Activated naive CD4-positive, alpha-beta T cell treated with Interleukin-2 at 50 U/mL for 16 hours (primary cell): ENCODE data around the gene CBLN3.
"Not testable (repeated sequence)": the region's sequence is repeated elsewhere in the genome, so short reads cannot be mapped to it uniquely, and the experiment has no call there.

Experiments
- DNase-seq: peaks from one replicate; pipeline ENCODE4 v3.0.0-alpha.2; 2020

Gene CBLN3

DNA sequence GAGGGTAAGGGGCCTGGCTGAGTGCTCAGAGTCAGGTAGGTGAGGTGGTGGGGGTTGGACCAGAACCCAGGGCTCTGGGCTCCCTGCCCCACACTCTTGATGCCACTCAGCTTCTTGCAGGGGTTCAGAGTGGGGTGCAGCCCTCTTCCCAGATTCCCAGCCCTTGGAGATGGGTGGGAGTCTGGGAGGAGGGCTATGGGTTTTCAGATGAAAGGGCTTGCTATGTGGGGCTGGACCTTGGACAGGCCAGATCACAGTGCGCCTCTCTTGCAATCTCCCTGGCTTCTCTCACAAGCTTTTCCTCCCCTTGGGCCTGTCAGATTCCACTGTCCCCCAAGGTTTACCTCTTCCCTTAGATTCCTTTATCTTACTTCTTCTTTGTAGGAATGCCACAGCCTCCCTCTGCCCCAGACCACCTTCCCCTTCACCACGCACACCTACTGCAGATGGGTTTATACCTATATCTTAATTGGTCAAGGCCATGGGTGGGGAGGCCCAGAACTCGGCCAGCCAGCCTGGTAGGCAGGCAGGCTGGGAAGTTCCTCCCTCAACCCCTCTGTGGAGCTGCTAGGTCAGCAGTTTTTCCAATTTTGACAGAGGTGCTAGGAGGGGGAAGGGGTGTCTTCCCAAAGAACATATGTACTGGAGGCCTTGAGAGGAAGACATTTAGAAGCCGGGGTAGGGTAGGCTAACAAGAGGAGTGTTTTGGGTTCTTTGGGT lies 29.3 kb downstream of the CBLN3 start:
- no peak for DNase-seq

DNA sequence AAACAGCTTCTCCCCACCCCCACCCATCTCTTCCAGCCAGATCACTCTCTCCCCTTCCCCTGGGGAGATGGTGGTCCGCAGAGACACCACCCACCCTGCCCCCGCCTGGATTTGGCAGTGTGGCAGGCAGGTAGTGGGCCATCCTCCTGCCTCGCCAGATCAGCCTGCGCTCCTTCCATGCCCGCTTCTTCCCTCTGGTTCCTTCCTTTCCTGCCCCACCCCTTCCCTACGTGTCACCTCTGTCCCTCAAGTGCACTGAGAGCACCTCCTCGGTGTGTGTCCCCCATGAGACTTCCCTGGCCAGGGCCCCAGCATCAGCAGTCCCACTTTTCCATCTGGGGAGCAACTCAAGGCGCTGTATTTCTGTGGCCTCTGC lies 30.0 kb downstream of the CBLN3 start:
- no peak for DNase-seq

DNA sequence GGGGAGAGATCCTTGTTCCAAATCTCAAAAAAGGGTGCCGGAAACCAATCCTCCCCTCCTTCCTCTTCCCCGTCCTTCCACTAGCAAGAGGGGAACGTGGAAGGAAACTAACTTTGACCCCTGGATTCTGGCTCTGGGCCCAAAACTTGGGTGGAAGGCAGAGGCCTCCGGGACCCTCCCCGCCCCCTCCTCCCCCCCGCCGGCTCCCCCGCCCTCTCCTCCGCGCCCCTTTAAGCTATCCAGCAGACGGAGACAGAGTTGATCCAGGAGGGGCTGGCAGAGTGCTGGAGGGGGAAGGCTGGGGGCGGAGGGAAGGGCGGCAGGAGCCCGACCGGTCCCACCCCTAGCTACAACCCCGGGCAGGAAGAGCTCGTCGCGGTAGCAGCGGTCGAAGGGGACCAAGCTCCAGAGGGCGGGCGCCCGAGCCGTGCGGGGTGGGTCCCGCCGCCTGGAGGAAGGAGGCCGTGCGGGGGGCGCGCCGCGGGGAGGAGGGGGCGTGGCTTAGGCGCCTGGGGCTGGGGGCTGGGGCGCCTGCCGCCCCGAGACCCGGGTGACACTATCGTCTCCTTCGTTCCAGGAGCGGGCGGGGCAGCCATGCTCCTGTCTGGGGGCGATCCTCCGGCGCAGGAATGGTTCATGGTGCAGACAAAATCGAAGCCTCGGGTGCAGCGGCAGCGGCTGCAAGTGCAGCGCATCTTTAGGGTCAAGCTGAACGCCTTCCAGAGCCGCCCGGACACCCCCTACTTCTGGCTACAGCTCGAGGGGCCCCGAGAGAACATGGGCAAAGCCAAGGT lies 30.6 kb downstream of the CBLN3 start, which contains the start of gene NYNRIN:
TSS of gene NYNRIN (plus strand) at position 351 of the 794 bp plus-strand sequence. CDS start at position 595, 244 bp downstream.
- DNase-seq: peak; percentile 32

DNA sequence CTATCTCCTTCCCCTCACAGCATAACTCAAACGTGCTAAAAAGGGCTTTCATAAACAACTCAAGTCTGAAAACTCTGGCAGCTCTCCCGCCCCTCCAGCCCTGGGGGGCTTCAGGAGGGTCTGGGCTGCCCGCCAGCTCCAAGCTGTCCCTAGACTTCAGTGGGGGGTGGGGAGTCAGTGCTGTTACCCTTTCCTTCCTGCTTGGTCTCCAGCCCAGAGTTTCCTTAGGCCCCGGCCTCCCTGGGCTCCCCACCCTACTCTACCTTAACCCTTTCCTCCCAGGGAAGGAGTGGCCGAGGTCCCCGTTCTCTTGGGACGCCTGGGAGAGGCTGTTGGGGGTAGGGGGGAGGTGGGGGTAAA lies 31.2 kb downstream of the CBLN3 start:
- DNase-seq: no peak

DNA sequence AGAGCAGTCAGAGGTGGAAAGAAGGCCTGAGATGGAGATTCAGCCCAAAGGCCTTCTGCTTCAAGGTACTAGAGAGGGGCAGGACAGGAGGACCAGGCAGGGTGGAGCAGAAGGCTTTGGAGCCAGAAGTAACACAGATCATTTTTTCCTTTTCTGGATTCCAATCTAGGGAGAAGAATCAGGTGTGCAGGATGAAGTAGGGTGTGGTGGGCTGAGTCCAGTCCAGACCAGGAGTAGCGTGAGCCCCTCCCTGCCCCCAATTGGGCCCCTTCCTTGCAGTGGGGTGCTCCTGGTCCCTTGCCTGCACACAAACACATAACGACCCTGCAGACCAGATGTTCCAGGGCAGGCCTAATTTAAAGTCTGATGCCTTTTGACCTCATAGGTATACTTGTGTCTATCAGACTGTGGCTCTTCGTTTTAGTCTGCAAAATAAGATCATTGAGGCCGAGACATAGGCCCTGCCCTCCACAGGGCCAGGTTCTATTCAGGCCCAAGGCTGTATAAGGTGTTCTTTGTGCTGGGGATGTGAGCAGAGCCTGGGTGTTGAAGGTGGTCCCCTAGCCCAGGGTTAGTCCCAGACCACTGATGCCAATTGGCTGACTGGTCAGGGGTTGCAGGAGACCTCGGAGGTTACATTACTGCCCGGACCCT lies 31.7 kb downstream of the CBLN3 start:
- DNase-seq: no peak

DNA sequence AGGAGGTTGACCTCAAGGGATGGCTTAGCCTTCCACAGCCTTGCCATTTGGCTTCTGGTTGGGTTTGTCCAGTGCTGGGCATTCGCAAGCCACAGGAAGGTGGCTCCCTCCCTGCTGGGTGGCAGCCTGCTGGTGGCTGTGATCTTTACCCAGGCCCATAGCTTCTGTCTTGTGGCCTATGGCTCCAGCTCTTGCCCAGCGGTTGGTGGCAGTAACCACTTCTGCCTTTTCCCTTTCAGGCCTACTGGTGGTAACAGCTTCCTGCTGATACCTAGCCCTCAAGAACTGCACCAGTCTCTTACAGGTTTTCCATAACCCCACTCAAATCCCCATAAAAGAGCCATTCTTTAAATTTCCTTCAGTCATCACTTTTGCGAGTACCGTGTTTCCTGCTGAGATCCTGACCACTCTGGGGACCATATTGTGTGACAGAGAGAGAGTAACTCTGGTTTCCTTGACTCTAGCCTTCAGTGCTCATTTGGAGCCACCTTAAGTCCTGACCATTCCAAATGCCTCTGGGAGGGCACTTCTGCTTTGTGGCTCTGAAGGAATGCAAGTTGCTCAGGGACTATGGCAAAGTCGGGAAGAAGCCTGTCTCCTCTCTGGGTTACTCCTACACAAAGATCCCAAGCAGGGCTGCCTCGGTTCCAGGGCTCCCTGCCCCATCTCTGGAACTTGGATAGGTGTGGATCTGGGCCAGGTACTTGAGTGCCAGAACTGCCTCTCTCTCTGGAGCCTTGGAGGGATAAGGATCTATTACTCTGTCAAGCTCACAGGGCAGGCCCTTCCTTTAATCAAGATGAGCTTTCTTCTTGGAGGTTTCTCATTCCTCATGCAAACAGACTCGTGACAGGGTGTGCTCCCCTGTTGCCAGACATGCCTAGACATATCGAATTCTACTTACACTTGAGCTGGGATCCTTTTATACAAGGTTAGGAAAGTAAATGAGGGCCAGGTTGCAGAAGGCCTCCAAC lies 33.6 kb downstream of the CBLN3 start:
- no peak for DNase-seq

DNA sequence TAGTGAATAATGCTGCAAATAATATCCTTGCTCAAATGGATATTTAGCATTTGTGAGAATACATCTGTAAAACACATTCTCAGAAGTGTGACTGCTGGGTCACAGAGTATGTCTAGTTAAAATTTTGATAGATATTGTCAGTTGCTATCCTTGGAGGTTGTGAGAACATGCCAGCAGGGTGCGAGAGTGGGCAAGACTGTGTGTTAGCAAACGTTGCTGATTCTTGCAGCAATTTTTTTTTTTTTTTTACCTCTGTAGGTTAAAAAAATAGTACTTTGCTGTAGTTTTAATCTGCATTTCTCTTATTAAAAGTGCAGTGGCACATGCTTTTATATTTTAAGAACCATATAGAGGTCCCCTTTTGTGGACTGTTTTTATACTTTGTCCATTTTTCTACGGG lies 35.2 kb downstream of the CBLN3 start:
- DNase-seq: no peak

DNA sequence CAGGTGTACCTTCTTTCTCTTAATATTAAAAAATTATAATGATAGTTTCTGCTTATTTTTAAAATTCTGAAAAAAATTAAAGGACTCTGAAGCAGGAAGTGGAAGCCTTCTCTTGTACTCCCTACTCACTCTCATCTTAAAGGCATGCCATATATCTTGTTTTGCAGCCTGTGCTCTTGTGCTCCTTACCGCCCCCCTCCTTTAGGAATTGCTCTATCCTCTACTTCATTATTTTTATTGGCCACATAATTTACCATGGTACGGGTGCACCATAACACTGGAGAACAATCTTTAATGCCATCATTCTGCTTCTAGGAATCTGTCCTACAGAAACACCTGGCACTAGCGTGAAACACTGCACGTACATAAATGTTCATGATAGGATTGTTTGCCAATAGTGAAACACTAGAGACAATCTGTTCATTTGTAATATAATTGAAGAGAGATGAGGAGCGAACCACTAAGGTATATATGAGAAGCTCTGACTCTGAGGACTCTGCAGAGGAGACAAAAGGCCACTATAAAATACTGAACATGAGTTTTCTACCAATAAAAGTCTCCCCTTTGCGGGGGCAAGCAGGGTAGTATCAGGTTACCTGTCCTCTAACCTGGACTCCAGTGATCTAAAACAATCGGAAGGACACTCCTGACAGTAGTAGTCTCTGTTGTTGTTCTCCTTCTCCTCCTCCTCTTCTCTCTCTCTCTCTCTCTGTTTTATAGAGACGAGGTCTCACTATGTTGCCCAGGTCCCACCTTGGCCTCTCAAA lies 37.0 kb downstream of the CBLN3 start:
- no peak for DNase-seq

DNA sequence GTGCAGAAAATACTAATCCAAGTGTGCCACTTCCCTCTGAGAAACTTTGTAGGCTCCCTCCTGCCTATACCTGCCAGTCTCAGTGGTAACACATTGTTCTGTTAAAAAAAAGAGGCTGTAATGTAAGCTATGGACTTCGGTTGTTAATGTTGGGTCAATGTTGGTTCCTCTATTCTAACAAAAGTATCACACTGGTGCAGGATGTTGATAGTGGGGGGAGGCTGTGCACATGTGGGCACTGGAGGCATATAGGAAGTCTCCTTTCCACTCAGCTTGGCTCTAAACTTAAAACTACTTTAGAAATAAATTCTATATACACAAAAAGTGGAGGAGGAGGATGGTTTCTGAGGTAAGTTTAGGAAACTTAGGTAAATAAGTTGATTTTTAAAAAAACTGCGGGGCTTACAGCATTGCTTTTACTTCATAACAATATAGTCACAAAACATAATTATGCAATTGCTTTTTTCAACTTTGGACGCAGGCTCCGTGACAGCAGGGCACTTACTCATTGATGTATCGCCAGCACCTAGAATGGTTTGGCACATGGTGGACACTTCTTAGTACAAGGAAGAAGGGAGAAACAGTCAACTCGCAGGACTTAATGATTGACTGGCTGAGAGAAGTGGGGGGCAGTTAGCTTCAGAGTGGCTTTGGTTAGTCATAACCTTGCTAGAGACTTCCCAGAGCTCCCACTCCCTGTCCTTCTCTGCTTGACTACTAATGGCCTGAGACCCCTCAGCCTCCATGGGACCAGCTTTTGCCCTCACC lies 38.6 kb downstream of the CBLN3 start:
- no peak for DNase-seq

DNA sequence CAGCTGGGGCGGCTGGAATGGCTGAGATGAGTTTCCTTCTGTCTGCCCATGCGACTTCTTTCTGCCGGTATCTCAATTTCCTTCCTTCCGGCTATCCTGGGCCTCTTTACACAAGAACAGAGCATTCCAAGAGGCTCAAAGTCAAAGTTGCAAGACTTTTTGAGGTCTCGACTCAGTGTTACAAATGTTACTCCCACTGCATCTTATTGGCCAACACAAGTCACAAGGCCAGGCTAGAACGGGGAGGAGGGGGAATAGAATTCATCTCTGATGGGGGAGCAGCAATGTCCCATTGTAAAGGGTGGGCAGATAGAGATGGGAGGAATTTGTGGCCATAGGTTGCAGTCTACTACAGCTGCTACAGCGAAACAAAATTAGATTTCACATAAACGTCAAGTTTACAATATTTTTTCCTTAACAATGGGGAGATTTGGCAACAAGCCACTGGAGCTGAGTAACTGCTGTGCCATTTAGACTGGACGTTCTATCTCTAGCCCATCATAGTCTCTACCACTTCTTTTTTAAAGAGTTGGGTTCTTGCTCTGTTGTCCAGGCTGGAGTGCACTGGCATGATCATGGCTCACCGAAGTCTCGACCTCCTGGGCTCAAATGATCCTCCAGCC lies 40.1 kb downstream of the CBLN3 start:
- no peak for DNase-seq

DNA sequence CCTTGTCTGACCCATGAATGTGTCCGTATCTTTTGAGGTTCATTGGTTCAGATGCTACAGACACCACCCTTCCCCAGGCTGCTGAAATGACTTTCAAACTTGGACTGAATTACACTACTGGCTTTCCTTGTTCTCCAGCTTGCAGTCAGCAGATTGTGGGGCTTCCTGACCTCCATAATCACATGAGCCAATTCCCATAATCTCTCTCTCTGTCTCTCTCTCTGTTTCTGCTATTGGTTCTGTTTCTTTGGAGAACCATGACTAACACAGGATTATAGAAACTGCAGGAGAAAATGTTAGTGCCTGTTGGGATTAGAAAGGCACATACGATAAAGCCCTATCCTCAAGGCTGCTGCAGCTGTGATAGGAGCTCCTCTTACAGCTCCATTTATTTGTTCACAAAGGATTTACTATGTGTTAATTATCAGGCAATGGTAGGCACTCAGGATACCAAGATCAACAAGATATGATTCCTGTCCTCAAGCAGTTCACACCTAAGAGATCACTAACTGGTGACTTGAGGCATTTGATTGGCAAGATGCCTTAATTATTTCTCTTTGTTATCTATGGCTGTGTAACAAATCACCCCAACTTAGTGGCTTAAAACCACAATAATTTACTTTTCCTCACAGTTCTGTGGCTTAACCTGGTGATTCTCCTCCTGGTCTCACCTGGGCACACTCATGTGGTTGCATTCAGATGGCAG lies 40.8 kb downstream of the CBLN3 start:
- DNase-seq: no peak

DNA sequence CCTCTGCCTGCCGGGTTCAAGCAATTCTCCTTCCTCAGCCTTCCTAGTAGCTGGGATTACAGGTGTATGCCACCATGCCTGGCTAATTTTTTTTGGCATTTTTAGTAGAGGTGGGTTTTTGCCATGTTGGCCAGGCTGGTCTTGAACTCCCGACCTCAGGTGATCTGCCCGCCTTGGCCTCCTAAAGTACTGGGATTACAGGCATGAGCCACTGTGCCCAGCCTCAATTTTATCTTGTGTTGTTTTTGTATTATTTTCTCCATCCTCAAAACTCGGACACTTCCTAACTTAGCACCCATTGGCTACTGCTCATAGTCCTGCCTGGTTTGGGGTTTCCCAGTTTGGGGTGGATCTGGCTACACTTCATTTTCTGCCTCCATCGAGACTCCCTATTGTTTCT lies 41.9 kb downstream of the CBLN3 start:
- not testable (repeated sequence) for DNase-seq

DNA sequence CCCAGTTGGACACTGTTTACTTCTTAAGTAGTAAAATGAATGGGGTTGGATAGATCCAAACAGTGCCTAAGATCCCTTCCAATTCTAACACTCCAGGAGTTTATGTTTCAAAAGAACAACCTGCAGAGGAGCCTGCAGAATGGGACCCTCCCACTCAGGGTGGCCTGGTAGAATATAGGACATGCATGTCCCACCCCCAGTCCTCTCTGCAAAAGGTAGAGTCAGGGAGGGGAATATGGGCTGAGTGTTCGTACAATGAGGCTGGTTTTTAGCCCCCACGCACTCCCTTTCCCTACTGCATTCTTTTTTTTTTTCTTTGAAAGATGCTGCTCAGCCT lies 42.5 kb downstream of the CBLN3 start:
- DNase-seq: no peak

DNA sequence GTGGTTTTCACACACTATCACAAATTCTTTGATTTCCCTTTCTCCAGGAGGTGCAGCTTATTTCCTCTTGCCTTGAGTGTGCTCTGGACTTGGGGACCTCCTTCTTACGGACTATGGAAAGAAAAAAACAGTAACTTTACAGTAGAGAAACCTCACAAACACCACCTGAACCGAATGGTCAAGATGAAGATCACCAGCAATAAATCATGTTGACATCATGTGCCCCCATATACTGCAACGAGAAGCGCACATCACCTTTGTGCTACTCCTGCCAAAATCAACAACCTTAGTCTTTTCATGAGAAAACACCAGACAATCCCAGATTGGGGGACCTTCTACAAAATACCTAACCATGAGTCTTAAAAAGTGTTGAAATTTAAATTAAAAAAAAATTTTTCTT lies 43.9 kb downstream of the CBLN3 start:
- DNase-seq: no peak

DNA sequence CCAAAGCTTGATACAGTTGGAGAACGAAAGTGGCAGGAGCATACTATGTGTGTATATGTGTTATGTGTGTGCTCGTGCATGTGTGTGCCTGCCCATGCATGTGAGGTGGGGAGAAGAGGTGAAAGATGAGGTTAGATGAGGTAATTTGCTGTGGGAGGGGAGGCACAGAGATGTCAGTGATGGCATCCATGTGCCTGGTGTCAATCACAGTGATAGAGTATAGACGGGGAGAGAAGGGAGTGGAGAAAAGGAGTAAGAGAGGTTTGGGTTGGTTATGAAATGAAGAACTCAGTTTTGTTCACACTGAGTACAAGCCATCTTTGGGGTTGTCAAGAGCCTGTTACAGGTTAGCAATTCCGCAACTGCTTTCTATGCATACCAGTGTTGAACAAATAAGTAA lies 45.3 kb downstream of the CBLN3 start:
- DNase-seq: no peak

DNA sequence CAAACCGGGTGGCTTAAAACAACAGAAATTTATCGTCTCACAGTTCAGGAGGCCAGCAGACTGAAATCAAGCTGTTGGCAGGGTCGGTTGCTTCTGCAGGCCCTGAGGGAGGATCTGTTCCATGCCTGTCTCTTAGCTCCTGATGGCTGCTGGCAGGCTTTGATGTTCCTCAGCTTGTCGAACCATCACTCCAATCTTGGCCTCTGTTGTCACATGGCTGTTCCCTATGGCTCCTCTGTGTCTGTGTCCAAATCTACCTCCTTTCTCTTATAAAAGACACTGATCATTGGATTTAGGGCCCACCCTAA lies 47.5 kb downstream of the CBLN3 start:
- DNase-seq: no peak

DNA sequence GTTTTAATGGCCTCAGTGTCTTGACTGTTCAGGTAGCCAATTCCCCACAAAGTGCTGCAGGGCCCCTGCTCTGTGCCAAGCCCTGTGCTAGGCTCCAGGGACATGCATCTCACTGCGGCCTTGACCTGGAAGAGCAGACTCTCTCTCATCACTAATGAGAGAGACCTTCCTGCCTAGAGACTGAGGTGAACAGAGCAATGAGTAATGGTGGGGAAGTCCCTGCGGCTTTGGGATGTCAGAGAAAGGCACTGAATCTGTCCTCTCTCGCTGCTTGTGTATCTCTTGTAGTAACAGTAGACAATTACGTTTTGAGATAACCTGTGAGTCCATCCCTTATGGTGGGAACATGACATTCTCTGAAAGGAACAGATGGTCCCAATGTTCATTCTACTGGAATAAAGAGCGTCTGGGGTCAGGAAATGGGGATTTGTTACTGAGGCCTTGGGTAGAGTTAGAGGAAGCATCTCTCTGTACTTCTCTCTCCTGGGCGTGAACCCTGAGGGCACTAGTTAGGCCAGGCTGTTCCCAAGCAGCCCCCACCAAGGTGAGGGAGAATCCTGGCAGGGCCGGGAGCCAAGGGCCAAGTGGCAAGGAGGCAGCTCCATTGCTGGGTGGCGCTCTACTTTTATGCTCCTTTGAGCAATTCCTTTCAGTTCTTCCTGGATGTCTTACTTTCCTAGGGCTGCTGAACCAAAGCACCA lies 48.0 kb downstream of the CBLN3 start:
- no peak for DNase-seq

DNA sequence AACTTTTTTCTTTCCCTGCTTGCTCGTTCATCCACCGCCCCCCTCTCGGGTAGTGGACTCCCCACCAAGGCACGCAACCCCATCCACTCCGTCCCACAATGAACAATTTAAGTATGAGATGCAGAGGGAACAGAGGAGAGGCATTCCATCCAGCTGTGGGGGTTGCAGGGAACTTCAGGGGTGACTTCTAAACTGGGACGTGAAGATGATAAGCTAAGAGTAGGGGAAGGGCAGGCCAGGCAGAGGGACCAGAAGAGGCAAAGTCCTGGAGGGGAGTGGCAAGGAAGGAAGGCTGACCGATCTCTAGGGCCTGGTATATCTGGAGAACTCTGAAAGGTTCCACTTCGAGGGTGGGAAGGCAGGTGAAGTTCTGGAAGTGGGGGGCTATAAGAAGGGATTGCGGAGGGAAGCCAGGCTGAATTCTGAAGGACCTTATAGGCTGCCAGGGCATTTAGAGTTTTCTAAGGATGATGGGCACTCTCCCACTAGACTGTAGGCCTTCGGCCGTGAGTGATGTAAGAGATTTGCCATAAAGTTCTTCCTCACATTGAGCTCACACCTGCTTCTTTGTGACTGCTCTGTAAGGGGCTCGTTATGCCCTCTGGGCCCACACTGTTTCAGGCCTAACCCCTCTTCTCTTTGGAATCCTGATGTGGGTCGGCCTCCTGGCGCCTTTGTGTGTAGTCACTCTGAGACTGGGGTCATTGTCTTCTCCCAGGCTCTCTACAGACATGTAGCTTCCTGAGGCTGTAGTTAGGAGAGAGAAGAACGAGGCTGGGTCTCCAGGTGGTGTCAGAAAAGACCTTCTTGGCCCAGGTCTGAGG lies 49.3 kb downstream of the CBLN3 start:
- no peak for DNase-seq
